Testis (tissue), 2 donors: Measurements from ENCODE around the gene RNASE13.
A peak's percentile ranks its signal among the peaks of the same experiment; 100 is the strongest.

Experiments used
- CTCF ChIP-seq, 3 experiments: fragments of 450-650 bp in 2 of 3; fragments of 200-600 bp in 1 of 3; sonication (generic) in 1 of 3; IDR thresholded peaks; one replicate each; pipeline ENCODE4 v1.5.1; 2016 to 2019; ENCODE audit warnings: antibody characterized with exemption in 3 of 3, mild to moderate bottlenecking in 2 of 3, moderate library complexity in 1 of 3
- POLR2A ChIP-seq: fragments of 450-650 bp; IDR thresholded peaks from one replicate; pipeline ENCODE4 v1.6.1; 2017; ENCODE audit warnings: antibody characterized with exemption, mild to moderate bottlenecking, moderate library complexity

GRCh38 chr14:21072031-21072473, 37.4 kb upstream of the RNASE13 start:
- TF ChIP-seq CTCF (IDR thresholded peaks at IDR 0.05) = peak in 1 of 3 experiments; percentile 7
- no peak for TF ChIP-seq POLR2A
